Measurements from ENCODE around the gene MRPL34. TPM values are rescaled to one million over a fixed set of nuclear protein-coding genes. Genes with fewer than 3 reads are reported as not detected.

MRPL34 gene
- total and polyA plus RNA-seq, 9 of the 15 experiments (the other 6 are each of a cell fraction or from before 2014, with no cell fraction given): 11.5 to 256 (median 72.5) TPM

GRCh38 chr19:17336872-17337674 lies 31.4 kb downstream of the MRPL34 start, which contains the start of gene GTPBP3 (continued):
- no peak for TF ChIP-seq THRA (IDR thresholded peaks at IDR 0.05)
- no peak for TF ChIP-seq CBX8 (IDR thresholded peaks at IDR 0.05; ENCODE audit: borderline replicate concordance, extremely low read depth, low read depth, low read length, poor library complexity, severe bottlenecking)
- TF ChIP-seq ZNF79 (CRISPR knock-in tag; IDR thresholded peaks at IDR 0.05; ENCODE audit: low read depth): no peak
- no peak for TF ChIP-seq RBM34 (IDR thresholded peaks at IDR 0.05; ENCODE audit: borderline replicate concordance, insufficient read depth, low read length)
- TF ChIP-seq ZNF12 (CRISPR knock-in tag; IDR thresholded peaks at IDR 0.05): 0 out of 2 replicates have a peak, but pooled peaks have one; percentile 57
- TF ChIP-seq ELK1 (CRISPR knock-in tag; IDR thresholded peaks at IDR 0.05): no peak
- peak; percentile 71; the same call in 1 of the 2 replicates for TF ChIP-seq TCF7 (IDR thresholded peaks at IDR 0.05; ENCODE audit: borderline replicate concordance)
- TF ChIP-seq FOXP4 (CRISPR knock-in tag; IDR thresholded peaks at IDR 0.05; ENCODE audit: borderline replicate concordance): peak; percentile 47; the same call in 1 of the 2 replicates
- TF ChIP-seq ELK3 (CRISPR knock-in tag; IDR thresholded peaks at IDR 0.05): 0 out of 2 replicates have a peak, but pooled peaks have one; percentile 8
- no peak for TF ChIP-seq ZNF75A (CRISPR knock-in tag; IDR thresholded peaks at IDR 0.05)
- 0 out of 2 replicates have a peak, but pooled peaks have one; percentile 2 for TF ChIP-seq JUNB (CRISPR knock-in tag; conservative IDR thresholded peaks at IDR 0.05)
- TF ChIP-seq GATA2 (CRISPR knock-in tag; IDR thresholded peaks at IDR 0.05): no peak
- no peak for TF ChIP-seq ZFP91 (CRISPR knock-in tag; IDR thresholded peaks at IDR 0.05)
- no peak; the same call in 1 of the 2 replicates for TF ChIP-seq RHOXF2B (CRISPR knock-in tag; conservative IDR thresholded peaks at IDR 0.05)
- peak; percentile 94 for TF ChIP-seq TBP (optimal IDR thresholded peaks at IDR 0.05; ENCODE audit: low read depth, low read length)
- TF ChIP-seq TEAD4 (IDR thresholded peaks at IDR 0.05; ENCODE audit: low read length): peak; percentile 61
- TF ChIP-seq TEAD4 (CRISPR knock-in tag; IDR thresholded peaks at IDR 0.05; ENCODE audit: borderline replicate concordance): no peak

Measured in K562 (cell line).